ENCODE results near the gene RASGRF2.

Gene RASGRF2

GRCh38 chr5:81171769-81172168, 211.6 kb downstream of the RASGRF2 start:
- no peak for DNase-seq (ENCODE audit: low read depth in 3 of 3)

DNA sequence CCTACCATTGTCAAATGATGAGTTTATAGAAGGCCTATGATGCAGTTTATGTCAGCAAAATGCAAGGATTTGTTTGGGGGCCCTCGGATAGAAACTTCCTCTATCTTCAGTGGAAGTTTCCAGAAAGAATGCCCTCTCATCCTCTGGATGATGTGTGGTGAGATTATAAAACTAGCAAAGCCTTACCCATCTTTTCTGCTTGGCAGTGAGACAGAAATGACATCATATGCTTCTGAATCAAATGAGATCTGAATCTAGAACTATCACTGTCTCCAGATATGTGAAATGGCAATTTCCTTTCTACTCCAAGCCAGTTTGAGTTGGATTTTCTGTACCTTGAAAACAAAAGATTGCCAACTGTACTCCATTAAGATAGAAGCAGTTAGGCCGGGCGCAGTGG, 212.5 kb downstream of the RASGRF2 start:
- DNase-seq (ENCODE audit: low read depth in 3 of 3) = no peak

DNA sequence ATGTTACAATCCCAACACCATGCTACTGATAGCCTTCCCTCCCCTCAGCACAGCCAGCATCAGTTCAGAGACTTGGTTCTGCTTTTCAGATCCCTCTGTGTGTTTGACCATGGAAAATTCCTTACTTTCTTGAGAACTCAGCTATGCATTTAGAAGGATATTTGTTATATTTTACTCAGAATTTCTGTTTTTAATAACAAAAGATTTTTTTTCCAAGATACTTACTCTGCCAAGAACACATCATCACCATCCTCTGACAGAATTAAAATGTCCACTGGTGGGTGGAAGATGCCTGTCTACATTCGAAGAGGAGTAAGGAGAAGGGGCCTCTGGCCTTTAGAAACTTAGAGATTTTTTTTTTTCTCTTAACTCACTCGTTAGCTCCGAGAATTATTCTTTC, 216.9 kb downstream of the RASGRF2 start:
- no peak for DNase-seq (ENCODE audit: low read depth in 3 of 3)

GRCh38 chr5:81179959-81180358, 219.8 kb downstream of the RASGRF2 start:
- no peak for DNase-seq (ENCODE audit: low read depth in 3 of 3)

DNA sequence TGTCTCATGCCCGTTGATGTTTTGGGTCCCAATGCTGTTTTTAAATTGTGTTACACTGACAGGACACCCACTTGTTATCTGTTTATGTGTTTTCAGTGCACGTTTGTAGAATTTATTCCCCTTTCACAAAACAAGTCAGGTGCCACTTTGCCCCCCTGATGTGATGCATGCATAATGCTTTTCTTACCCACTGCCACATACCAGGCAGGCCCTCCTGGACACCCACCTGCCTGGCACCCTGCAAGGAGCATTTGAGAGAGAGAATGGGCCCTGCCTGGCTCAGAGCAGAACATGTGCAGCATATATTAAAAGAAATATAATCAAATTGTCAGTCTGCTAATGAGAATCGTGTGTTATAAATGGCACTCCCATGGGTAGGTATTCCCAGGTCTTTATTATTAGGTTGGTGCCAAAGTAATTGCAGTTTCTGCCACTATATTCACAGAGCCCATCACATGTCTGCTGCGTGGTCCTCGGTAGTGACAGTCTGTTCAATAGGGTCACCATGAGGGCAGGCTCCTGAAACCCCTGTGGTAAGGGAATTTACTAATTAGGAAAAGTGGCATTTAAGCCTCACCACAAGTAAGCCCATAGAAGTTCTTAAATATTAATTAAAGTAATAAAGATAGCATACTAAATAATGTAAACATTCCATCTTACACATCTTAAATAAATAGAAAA, 220.8 kb downstream of the RASGRF2 start:
- no peak for DNase-seq (ENCODE audit: low read depth in 3 of 3)

GRCh38 chr5:81181576-81182316, 221.6 kb downstream of the RASGRF2 start:
- no peak for DNase-seq (ENCODE audit: low read depth in 3 of 3)

- DNase-seq (ENCODE audit: low read depth in 3 of 3) = no peak
Observed at GRCh38 chr5:81182396-81183390, 222.5 kb downstream of the RASGRF2 start.

DNA sequence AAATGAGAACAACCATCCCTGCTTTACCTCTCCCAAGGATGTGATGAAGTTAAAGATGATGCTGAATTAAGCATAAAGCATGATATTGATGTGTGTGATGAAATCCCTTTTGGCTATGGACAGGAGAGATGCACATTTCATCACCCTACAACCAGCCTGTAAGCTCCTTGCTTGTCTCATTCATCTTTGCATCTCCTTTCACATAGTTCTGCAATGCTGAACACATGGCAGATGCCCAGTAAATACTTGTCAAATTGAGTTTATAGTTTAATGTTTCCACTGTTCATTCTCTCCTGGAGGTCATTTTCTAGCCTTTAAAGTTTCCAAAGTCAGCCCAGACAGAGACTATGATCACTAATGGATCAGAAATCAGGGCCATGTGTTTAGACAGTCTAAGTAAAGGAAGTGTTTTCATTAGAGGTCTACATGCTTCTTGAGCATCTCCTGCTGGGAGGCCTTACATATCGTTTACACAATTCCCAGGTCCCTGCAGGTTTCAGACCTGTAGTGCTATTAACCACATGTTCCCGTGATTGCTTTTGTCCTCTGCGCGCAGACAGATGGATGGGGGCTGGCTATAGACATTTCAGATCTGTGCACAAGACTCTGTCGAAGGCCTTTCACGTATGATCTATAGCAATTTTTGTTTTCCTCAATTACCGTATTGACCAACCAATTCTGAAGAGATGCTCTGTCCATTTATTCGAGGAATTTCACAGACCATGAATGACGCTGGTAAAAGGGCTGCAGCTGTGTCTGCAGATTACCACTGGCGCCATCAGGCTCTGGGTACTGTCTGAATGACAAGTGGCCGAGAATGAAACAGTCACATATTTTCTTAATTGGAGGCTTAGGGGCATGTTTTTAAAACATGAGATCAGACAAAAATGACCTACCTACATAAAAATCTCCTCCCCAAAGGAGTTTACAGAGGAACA, 223.9 kb downstream of the RASGRF2 start:
- DNase-seq (ENCODE audit: low read depth in 3 of 3) = no peak

DNA sequence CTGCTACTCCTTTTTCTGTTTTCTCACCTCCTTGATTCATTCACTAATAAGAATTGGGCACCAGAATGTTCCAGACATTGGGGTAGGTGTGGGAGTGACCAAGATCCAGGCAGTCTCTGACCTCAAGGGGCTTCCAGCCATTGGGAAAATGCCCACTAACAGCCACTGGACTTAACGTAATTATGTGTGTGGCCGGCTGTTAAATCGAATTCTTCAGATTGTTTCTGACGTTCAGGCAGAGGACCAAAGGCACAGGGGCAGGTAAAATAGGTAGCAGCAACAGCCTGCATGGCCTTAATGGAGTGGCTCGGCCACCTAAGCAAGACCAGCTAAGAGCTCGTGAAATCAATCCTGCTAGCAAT, 224.6 kb downstream of the RASGRF2 start:
- DNase-seq (ENCODE audit: low read depth in 3 of 3) = no peak

DNA sequence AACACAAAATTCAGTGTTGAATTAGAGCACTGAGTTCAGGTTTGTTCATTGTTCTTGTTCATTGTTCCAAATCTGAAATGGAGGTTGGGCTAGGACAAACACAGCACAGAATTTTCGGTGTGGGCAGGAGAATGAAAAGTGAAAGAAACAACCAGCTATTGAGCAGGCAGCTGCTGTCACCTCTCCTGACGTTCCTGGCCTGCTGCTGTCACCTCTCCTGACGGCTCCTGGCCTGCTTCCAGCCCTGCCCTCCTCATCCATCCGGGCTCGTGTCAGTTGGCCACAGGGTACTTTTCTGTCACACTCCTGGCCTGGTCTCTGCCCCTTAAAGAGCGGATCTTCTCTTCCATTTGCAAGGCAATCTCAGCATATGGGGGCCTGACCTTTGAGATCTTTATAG, 227.7 kb downstream of the RASGRF2 start:
- DNase-seq (ENCODE audit: low read depth in 3 of 3) = no peak

DNA sequence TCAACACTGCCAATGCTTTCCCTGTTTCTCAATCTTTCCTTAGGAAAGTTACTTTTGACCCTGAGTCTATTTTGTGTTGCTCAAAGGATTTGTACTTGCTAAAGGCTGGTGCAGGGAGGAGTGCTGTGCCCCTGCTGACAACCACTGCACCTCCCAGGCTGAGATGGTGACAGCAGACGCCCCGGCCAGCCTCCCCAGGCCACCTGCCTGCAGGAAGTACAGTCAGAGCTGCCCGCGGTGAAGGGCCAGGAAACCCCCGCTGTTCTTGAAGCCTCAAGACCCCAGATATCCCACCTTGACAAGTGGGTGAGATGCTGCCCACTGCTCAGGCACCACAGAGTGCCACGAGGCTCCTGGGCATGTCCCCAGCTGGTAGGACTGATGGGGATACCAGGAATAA, 228.8 kb downstream of the RASGRF2 start:
- DNase-seq (ENCODE audit: low read depth in 3 of 3) = no peak

DNA sequence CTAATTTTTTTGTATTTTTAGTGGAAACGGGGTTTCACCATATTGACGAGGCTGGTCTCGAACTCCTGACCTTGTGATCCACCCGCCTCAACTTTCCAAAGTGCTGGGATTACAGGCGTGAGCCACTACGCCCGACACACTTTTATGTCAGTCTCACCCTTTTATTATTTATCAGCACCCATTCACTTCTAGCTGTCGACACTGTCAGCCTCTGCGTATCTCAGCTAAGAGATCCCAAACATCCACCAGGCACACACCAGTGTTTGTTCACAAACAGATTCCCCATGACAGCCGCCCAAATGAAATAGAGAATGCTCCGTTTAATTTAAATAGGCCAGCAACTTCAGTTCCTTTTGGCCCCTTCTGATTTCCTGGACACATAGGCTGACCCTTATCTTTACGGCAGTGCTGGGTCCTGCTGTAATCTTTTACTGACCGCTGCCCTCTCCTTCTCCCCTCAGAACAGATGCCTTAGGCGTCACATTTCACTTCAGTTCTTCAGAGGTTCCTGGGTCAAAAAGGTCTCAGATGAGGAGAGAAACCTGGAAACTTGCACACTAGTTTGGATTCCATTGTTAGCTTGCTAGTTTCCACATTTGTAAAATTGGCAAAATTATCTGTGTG, 229.8 kb downstream of the RASGRF2 start:
- no peak for DNase-seq (ENCODE audit: low read depth in 3 of 3)

DNA sequence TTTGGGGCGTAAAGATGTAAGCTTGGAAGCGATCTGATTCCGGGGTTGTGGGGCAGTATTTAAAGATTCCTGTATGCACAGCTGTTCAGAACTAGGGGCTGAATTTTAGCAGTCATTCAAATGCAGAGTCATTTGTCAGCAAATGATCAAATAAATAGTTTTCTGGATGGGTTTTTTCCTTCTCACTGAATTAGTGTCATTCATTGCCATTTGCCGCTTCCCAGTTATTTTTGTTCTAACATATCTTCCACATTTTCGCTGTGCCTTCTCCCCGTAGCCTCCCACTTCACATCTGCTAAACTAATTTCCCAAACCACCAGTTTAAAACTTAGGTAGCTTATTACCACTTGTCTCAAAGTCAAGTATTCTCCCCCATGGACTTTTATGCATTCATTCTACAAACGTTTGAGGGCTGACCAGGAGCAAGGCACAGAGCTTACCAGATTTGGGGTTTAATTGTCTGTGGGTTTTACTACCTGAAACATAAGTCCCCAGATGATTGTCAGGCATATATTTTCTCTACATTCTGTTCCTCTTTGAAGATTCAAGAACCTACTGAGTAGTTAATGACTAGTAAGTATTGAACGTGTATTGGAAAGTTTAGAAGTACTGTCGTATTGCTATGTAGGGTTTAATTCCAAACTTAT, 231.7 kb downstream of the RASGRF2 start:
- DNase-seq (ENCODE audit: low read depth in 3 of 3) = no peak

DNA sequence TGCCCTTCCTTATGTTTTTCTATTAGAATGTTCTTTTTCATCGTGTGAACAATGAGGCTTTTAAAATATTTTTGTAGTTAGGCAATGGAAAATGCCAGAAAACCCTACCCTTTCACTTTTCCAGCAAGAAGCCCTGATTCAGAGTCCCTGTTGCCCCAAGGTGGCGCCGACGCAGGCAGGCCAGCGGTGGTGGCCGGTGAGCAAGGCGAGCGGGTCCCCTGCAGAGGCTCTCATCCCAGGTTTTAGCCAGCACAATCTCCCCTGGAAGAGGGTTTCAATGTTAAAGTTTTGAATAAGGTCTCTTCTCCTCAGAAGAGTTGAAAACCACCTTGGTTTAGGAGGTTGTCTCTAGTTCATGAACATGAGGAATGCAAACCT, 232.2 kb downstream of the RASGRF2 start:
- no peak for DNase-seq (ENCODE audit: low read depth in 3 of 3)

GRCh38 chr5:81194633-81195334, 234.6 kb downstream of the RASGRF2 start:
- DNase-seq (ENCODE audit: low read depth in 3 of 3) = peak; percentile 70 to 76 (median 76)

- DNase-seq (ENCODE audit: low read depth in 3 of 3) = no peak
Observed at GRCh38 chr5:81195335-81195929, 235.3 kb downstream of the RASGRF2 start.

DNA sequence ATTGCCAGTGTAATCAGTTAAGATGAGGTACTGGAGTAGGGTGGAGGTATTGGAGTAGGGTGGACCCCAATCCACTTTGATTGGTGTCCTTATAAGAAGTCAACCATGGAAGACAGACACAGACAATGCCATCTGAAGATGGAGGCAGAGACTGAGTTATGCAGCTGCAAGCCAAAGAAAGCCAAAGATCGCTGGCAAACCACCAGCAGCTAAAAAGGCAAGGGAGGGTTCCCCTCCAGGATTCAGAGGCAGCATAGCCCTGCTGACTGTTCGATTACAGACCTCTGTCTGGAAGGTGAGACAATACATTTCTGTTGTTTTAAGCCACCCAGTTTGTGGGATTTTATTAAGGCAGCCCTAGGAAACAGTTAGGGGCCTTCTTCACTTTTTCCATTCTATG, 242.5 kb downstream of the RASGRF2 start:
- DNase-seq (ENCODE audit: low read depth in 3 of 3) = no peak

DNA sequence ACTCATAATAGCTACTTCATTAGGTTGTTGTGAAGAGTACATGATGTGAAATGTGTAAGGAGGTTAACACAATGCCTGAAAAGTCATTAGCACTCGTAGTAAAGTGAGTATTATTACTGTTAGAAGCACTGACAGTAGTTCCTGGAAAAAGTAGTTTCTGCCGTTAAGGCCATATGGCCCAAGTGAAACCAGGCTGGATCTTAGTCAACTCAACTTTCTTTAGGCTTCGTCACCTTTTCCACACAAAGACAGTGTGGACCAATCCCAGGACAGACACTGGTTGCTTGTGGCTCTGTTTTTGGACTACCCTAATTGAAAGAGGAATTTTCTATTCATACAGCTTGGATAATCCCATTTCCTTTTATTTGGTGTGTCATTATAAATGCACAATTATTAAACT, 243.6 kb downstream of the RASGRF2 start:
- DNase-seq (ENCODE audit: low read depth in 3 of 3) = no peak

- no peak for DNase-seq (ENCODE audit: low read depth in 3 of 3)
Observed at GRCh38 chr5:81204205-81204604, 244.0 kb downstream of the RASGRF2 start.

Measured in stimulated activated CD4-positive, alpha-beta T cell treated with anti-CD3 and anti-CD28 coated beads, TNF-alpha, amount 100 ng/mL, for 48 hours (primary cell).